OCI-LY7 (cell line): ENCODE results near the gene ACER1. TPM values are rescaled to one million over a fixed set of nuclear protein-coding genes. Genes with fewer than 3 reads are reported as not detected.
"Not testable (repeated sequence)": the region's sequence is repeated elsewhere in the genome, so short reads cannot be mapped to it uniquely, and the experiment has no call there.

Experiments used
- BruUV-seq: library from RNA; stranded (reverse); fragments of 400-500 nt; replicated peaks from 2 replicates; lab custom pipeline; 2021; lab: Mats Ljungman, UMichigan
- CTCF ChIA-PET: fragments of 300-600 bp; sonication (Branson Sonifier 250); formaldehyde crosslinking; loops from one replicate; lab custom pipeline; 2022; ENCODE audit warnings: antibody characterized with exemption; ENCODE audit not compliant: unreplicated experiment; lab: Charles Lee
- POLR2A ChIA-PET: fragments of 300-600 bp; sonication (Branson Sonifier 250); formaldehyde crosslinking; loops from one replicate; lab custom pipeline; 2022; ENCODE audit warnings: antibody characterized with exemption; lab: Charles Lee
- DNase-seq: peaks from one replicate; pipeline ENCODE4 v3.0.0-alpha.2; 2015; ENCODE audit warnings: low spot score
- H2AFZ ChIP-seq: fragments of 200-600 bp; sonication (generic), shearing (Covaris generic); 2 replicates; pipeline ENCODE4 v1.6.1; 2014; ENCODE audit warnings: mild to moderate bottlenecking, antibody characterized with exemption, low read length, moderate library complexity
- H3K27ac ChIP-seq: fragments of 200-600 bp; sonication (generic); 2 replicates; pipeline ENCODE4 v1.5.1; 2014; ENCODE audit warnings: mixed run types, low read depth, mild to moderate bottlenecking, moderate library complexity, low read length, inconsistent platforms; ENCODE audit not compliant: poor library complexity, severe bottlenecking
- H3K36me3 ChIP-seq: fragments of 200-600 bp; sonication (generic); 2 replicates; pipeline ENCODE4 v1.6.1; 2014; ENCODE audit warnings: mild to moderate bottlenecking, antibody characterized with exemption, low read length, moderate library complexity, mixed read lengths; ENCODE audit not compliant: insufficient read depth
- H3K4me1 ChIP-seq: fragments of 200-600 bp; sonication (generic); 2 replicates; pipeline ENCODE4 v1.5.1; 2014; ENCODE audit warnings: mild to moderate bottlenecking, low read length; ENCODE audit not compliant: insufficient read depth, poor library complexity, severe bottlenecking
- H3K4me2 ChIP-seq: fragments of 200-600 bp; sonication (generic); 2 replicates; pipeline ENCODE4 v1.6.1; 2014; ENCODE audit warnings: mild to moderate bottlenecking, low read length
- H3K4me3 ChIP-seq: fragments of 200-600 bp; sonication (generic); 2 replicates; pipeline ENCODE4 v1.5.1; 2014; ENCODE audit warnings: mild to moderate bottlenecking, low read depth, low read length; ENCODE audit not compliant: poor library complexity, severe bottlenecking
- H3K79me2 ChIP-seq: fragments of 200-600 bp; sonication (generic); 2 replicates; pipeline ENCODE4 v1.6.1; 2016; ENCODE audit warnings: low read depth, mild to moderate bottlenecking, low read length, moderate library complexity, mixed read lengths; ENCODE audit not compliant: insufficient read depth
- H3K9me2 ChIP-seq: fragments of 200-600 bp; sonication (generic); 2 replicates; pipeline ENCODE4 v1.6.1; 2016; ENCODE audit warnings: mild to moderate bottlenecking, low read length, mixed read lengths; ENCODE audit not compliant: insufficient read depth
- H3K9me3 ChIP-seq: fragments of 200-600 bp; sonication (generic); 2 replicates; pipeline ENCODE4 v1.6.1; 2014; ENCODE audit warnings: mild to moderate bottlenecking, mixed run types, low read length, mixed read lengths
- H4K20me1 ChIP-seq: fragments of 200-600 bp; sonication (generic); 2 replicates; pipeline ENCODE4 v1.6.1; 2014; ENCODE audit warnings: mild to moderate bottlenecking, antibody characterized with exemption, low read length, moderate library complexity, mixed read lengths; ENCODE audit not compliant: insufficient read depth
- CTCF ChIP-seq: fragments of 200-600 bp; sonication (generic); conservative IDR thresholded peaks from 2 replicates; pipeline ENCODE4 v1.5.1; 2014; ENCODE audit warnings: mild to moderate bottlenecking, antibody characterized with exemption, low read length, moderate library complexity, mixed read lengths
- EZH2phosphoT487 ChIP-seq: fragments of 200-600 bp; sonication (generic); IDR thresholded peaks from 2 replicates; pipeline ENCODE4 v1.6.1; 2018; ENCODE audit warnings: low read depth, borderline replicate concordance, mild to moderate bottlenecking, mixed run types, antibody characterized with exemption, low read length, moderate library complexity, mixed read lengths
- intact Hi-C: fragments of 100-400 bp; cut with micrococcal nuclease; formaldehyde crosslinking; loops from one replicate; pipeline ENCODE4 v1.10.0; 2022; ENCODE audit not compliant: unreplicated experiment
- total RNA-seq, 2 experiments: library from RNA; depleted of rRNA in 1 of 2; stranded (reverse); fragments of >200 nt in 1 of 2; shearing (Covaris generic) in 1 of 2; gene quantifications; 2 replicates each; pipeline ENCODE4 v1.2.3, GENCODE V29; 2014 to 2022

Gene ACER1
- total RNA-seq, 2 experiments from 2014 or later: not detected

DNA sequence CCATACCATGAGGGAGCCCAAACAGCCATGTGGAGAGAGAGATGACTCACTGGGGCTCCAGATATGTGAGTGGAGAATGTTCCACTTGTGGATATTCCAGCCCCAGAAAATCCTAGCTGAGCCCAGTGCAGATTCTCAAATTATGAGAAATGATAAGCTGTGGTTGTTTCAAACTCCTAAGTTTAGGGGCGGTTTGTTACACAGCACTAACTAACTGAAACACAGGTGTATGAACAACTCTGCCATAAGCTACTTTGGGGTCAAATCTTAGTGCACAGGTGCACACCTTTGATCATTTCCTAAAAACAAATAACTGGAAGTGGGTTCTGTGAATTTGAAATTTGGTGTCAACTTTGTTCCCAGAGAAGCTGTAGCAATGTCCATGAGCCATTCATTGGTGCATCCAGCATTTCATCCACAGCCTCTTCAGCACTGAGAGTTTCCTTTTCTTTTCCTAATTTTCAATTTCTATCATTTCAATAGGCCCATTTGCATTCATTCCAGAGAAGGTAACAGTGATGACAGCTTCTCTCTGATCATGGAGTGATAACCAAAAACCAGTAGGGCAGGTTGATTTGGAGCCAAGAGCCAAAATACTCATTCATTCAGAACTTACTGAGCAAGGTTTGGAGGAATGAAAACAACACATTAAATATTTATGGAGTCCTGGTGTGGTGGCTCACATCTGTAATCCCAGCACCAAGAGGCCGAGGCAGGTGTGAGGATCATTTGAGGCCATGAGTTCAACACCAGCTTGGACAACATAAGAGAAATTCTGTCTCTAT is 19.2 kb upstream of the ACER1 start:
- Histone ChIP-seq H3K79me2 (no peaks in the 10 kb centered on the region), H2AFZ (no peak overlapping the region), H3K27ac (no peak overlapping the region), H3K4me1 (no peaks in the 10 kb centered on the region), H4K20me1 (no peaks in the 10 kb centered on the region), H3K36me3 (no peaks in the 10 kb centered on the region), H3K4me2 (no peak overlapping the region), H3K9me2 (no peaks in the 10 kb centered on the region), H3K4me3 (no peak overlapping the region), H3K9me3 (peaks cover 8% of the 10 kb centered on the region; the same call in 1 of the 2 replicates)
- no TSS peak for BruUV-seq
- intact Hi-C loops: no loop called here
- ChIA-PET POLR2A (interaction anchor here (0.5 kb wide), 1 partner anchor 84 kb away, joined by 4 read pairs; no protein-coding TSS in a partner anchor), CTCF (no interaction called here)
- TF ChIP-seq EZH2phosphoT487 (no peak), CTCF (no peak)
- DNase-seq: no peak

DNA sequence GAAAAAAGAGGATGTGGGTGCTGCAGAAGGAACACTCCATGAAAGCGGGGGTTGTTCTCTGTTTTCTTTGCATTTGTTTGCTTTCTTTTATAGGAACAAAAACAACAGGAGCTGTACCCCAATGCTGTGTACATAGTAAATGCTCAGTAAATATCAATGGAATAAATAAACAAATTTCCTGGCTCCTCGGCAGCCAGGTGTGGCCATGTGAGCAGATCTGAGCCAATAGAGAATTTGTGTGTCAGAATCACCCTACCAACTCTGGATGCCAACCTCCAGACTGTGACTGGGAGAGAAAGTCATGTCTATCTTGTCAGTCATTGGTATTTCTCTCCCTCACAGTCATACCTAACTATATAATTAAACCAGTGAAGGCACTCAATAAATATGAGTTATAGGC is 17.3 kb upstream of the ACER1 start:
- CTCF ChIA-PET: no interaction called here
- peaks cover 8% of the 10 kb centered on the region; the same call in 1 of the 2 replicates for H3K9me3 ChIP-seq
- no peaks in the 10 kb centered on the region for H3K4me1 ChIP-seq
- no peaks in the 10 kb centered on the region for H3K9me2 ChIP-seq
- no peak overlapping the region for H2AFZ ChIP-seq
- TF ChIP-seq CTCF (no peak), EZH2phosphoT487 (no peak)
- intact Hi-C loops: no loop called here
- no peaks in the 10 kb centered on the region for H3K79me2 ChIP-seq
- no peak overlapping the region for H3K4me3 ChIP-seq
- no peak overlapping the region for H3K4me2 ChIP-seq
- no peak overlapping the region for H3K27ac ChIP-seq
- no peaks in the 10 kb centered on the region for H3K36me3 ChIP-seq
- H4K20me1 ChIP-seq: no peaks in the 10 kb centered on the region
- no peak for DNase-seq
- no TSS peak for BruUV-seq
- POLR2A ChIA-PET: no interaction called here

- BruUV-seq, CTCF ChIA-PET, POLR2A ChIA-PET, intact Hi-C loops, H3K79me2 ChIP-seq, H3K4me1 ChIP-seq, H3K36me3 ChIP-seq, H3K27ac ChIP-seq, H3K4me3 ChIP-seq, H4K20me1 ChIP-seq, H3K4me2 ChIP-seq, H2AFZ ChIP-seq, DNase-seq, H3K9me3 ChIP-seq, H3K9me2 ChIP-seq: not testable (repeated sequence)
Measured at GRCh38 chr19:6349271-6349670, 15.9 kb upstream of the ACER1 start.
